Activated CD4-positive, alpha-beta T cell treated with anti-CD3 and anti-CD28 coated beads for 24 hours (primary cell): ENCODE data around the gene PPFIA1.

Experiments used
- DNase-seq, 2 donors: peaks; one replicate each; pipeline ENCODE4 v3.0.0-alpha.2; 2020; ENCODE audit warnings: low read depth in 2 of 2

The PPFIA1 gene

DNA sequence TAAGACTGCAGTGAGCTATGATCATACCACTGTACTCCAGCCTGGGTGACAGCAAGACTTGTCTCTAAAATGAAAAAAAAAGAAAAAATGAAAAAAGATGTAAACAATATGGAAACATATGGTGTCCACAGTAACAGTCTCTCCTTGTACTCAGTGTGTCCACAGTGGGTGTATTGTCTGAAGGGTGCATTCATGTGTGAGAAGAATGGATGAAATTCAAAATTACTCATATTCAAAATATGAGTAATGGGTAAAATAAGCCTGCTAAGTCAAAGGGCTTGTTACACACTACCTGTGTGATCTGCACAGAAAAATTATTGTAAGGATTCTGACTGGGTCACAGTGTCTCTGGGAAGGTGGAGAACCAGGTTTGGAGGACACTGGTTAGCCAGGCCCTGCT lies 26.9 kb downstream of the PPFIA1 start:
- no peak for DNase-seq

DNA sequence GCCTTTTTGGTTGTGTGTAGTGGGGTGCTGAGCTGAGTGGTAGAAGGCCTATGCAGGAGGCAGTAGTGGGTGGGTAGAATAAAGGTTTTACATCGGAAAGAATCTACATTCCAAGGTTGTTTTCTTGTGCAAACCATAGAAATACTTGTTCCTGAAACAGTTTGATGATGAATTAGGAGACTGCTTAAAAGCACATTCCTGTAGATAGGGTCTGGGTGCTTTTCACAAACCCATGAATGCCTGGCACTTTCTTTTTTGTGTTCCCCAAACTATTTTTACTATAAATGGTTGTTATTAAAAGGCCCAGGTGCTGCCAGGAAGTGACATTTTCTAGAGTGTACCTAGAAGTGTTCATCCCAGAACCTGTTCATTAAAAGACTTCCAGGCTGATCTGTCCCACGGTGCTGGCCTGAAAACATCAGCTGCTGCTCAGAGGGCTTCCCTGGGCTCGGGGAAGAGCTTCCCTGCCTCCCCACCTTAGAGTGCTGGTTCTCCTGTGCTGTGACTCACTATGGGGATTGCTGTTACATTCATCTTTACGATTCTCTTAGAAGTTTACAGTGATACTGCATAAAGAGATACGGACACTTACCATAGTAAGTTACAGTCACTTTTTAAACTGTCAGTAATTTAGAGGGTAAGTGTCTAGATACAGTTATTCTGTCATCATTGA lies 27.9 kb downstream of the PPFIA1 start:
- DNase-seq = no peak

DNA sequence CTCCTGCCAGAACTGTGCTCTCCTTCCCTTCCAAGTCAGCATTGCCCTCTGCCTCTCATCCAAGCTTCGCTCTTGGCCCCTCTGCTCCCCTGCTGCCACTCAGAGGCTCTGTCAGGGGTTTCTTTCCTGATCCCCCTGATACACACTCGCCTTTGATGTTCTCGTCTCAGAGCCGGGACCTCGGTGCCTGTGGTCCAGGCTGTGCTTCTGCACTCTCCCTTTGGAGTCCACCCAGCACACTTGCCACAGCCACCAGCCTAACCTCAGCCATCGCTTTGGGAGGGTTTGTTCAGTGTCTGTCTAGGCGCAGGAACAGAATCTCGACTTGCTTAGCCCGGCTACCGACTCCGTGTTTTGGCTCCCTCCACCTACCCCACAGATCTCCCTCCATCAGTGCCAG lies 29.1 kb downstream of the PPFIA1 start:
- no peak for DNase-seq

DNA sequence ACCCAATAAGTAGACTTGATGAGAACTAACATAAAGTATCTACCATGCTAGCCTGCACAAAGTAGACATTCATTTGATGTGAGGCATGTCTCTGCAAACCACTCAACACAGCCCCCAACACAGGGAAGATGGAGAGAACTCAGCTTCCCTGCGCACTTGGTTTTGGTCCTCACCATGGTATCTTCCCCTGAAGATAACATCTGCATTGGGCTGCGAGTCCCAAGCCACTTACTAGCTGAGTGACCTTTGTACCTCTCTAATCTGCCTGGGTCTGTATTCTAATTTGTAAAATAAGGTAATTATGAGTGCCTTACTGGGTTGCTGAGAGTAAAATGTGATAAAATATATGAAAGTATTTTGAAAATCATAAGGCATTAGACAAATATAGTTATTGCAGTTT lies 30.7 kb downstream of the PPFIA1 start:
- no peak for DNase-seq

DNA sequence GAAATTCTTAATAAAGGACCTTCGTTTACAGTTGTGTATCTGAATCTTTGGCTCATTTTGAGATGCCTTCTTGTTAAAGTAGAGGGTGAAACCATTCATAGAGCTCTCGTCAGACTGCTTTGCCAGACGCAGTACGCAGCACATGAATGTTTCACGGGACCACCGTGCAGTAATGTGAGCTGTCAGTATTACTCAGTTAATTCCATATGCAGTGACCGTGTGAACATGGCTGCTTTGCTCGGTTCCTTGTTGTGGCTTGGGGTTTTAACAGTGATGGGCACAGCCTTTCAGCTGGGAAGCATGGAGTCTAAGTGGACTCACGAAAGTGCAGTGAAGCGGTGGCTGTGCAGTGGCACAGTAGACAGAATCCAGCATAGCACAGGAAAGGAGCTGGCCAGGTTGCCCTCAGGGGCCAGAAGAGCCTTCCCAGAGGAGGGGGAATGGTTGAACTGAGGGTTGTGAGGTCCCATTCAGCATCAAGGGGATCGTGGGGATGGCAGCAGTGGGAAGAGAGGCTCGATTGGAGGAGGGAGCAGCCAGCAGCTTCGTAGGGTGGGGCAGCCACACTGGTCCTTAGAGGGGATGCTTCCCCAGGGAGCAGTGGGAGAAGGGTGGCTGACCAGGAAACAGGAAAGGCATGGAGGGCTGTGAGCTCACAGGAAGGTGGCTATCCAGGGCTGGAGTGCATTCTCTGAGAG lies 31.4 kb downstream of the PPFIA1 start:
- DNase-seq = no peak

DNA sequence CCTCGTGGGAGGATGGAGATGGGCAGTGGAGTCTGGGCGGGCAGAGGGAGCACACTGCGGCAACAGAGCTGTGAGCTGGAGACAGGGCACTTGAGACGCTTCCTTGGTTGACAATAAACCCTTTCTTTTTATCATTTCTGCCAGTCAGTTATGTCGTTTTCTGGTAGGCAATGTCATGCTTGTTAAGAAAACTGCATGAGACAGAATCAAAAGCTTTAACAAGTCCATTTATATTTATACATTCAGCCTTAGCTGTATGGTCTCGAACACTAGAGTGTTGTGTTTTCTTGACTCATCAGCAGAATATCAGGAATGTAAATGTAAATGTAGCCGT lies 31.9 kb downstream of the PPFIA1 start:
- no peak for DNase-seq

DNA sequence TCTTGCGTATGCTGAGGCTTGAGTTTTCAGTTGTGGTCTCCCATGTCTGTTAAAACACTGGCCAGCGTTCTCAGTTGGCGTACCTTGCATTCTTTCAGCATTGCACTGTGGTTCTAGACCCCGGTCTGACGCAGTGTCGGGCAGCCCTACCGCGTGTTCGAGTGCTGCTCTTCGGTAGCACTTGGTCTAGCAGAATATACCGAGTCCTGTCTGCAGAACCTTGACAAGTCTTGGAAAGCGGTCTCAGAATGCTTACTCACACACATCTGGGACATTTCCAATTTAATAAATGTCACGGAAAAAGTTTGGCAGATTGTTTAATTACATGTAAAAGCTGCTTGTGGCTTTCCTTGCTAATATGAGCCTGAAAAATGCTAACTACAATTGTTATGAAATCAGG lies 32.6 kb downstream of the PPFIA1 start:
- no peak for DNase-seq

DNA sequence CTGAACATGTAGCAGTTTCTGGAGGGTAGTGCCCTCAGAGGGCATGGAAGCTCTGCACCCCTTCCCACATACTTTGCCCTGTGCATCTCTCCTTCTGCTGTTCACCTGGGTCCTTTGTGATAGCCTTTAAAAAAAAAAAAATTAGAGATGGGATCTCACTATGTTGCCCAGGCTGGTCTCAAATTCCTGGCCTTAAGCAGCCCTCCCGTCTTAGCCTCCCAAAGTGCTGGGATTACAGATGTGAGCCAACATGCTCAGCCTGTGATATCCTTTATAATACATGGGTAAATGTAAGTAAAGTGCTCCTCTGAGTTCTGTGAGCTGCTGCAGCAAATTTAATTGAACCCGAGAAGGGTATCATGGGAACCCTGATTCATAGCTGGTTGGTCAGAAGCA lies 33.7 kb downstream of the PPFIA1 start:
- DNase-seq = no peak

DNA sequence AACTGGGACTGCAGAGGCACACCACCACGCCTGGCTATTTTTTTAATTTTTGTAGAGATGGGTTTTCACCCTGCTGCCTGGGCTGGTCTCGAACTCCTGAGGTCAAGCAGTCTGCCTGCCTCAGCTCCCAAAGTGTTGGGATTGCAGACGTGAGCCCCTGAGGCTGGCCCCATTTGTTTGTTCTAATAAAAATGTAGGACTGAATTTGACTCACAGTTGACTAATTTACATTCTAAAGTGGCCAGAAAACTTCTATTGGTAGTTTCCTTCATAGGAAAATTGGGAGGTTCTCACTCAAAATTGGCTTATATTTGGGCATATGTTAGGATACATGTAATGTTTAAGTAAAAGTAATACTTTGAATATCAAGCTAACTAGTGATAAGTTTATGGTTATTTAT lies 35.0 kb downstream of the PPFIA1 start:
- no peak for DNase-seq

DNA sequence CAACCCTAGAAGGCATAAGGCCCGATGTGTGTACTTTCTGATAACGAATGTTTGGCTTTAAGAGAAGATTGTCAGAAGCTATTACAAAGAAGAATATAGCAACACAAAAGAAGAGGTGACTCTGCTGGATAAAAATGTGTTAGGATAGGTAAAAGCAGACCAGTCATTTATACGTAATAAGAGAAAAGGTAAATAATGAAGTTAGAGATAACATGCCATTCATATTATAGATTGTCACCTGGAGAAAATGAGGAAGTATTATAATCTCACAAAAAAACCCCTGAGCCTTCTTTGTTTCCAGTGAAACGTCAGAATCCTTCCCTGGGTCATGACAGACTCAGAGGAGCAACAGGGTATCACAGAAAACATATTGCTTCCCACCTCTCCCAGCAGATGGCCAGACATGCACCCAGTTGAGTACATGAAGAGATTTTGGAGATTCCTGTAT lies 36.1 kb downstream of the PPFIA1 start:
- no peak for DNase-seq

DNA sequence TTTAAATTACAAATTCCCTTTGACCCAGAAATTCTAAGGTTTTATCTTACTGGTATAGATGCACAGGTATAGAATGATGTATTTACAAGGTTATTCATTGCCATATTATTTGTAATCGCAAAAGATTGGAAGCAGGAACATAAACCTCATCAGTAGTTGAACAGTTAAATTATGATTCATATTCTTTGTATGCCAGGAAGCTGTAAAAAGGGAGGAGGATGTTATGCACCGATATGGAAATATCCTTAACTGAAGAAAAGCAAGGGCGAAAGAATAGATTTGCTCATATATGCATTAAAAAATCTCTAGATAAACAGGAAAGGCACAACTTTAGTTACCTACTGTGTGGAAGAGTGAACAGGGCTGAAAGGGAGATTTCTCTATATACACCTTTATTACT lies 36.7 kb downstream of the PPFIA1 start:
- no peak for DNase-seq

DNA sequence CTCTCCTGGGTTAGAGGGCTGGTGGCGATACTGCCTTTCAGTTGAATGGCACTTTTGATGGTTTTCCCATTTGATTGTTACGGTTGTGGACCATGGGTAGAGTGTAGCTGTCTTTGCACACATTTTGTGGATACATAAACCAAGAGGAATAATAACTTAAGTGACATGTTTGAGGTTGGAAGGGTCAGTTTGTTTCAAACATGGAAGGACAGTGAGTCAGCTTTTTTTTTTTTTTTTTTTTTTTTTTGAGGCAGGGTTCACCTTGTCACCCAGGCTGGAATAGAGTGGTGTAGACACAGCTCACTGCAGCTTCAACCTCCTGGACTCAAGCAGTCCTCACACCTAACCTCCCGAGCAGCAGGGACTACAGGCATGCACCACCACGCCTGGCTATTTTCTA lies 41.1 kb downstream of the PPFIA1 start:
- DNase-seq = no peak

DNA sequence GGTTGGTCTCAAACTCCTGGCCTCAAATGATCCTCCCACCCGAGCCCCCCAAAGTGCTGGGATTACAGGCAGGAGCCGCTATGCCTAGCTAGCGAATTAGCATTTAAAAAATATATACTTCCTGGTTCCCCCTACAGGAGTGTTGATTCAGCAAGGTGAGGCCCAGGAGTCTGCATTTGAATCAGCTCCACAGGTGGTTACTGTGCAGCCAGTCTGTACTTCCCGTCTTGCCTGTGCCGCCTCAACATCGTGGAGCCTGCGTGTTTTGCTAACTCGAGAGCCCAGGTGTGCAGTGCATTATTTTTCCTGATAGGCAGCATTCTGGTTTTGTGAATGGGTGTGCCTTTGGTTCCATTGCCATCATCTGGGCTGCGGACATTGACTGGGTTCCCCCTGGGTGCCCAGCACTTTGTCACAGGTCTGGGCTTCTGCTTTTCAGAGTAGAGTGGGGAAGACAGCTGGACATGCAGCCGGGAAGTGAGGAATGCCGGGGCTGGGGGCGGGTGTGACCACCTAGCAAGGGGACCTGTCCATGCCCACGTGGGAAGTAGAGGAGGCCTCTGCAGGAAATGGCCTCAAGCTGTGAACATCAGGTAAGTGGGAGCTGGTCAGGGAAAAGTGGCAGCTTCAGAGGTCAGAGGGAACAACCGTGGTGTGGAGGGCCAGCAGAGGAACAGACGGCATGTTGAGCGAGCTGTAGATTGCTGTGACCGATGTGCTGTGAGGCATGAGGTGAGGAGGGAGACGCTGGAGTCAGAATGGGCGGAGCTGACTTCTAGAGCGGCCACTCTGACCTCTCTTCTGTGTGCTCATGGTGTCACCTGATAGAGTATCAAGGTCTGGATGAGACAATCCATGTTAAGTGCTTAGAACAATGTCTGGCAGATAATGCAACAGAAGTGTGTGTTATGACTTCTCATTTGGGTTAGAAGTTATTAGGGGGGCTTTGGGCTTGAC lies 42.2 kb downstream of the PPFIA1 start:
- DNase-seq = no peak

DNA sequence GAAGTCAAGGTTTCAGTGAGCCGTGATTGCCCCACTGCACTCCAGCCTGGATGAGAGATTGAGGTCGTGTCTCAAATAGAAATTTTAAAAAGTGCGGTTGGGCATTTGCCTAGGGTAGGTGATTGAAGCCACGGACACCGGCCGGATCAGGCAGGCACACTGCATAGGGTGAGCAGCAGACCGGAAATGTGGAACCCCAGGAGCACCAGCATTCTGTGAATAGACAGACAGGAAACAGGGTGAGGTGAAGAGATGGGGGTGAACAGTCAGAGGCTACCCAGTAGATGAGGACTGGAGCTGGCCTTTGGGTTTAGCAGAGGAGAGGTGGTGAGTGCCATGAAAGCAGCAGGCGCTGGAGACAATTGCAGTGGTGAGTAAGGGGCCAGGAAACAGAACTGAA lies 43.5 kb downstream of the PPFIA1 start:
- no peak for DNase-seq

DNA sequence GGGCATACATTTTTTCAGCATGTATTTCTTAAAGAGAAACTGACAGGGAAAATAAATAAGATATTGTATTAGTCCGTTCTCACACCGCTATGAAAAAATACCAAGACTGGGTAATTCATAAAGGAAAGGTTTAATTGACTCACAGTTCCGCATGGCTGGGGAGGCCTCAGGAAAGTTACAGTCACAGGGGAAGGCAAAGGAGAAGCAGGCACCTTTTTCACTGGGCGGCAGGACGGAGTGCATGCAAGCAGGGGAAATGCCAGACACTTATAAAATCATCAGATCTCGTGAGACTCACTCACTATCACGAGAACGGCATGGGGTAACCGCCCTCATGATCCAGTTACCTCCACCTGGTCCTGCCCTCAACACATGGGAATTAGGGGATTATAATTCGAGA lies 44.2 kb downstream of the PPFIA1 start:
- no peak for DNase-seq

DNA sequence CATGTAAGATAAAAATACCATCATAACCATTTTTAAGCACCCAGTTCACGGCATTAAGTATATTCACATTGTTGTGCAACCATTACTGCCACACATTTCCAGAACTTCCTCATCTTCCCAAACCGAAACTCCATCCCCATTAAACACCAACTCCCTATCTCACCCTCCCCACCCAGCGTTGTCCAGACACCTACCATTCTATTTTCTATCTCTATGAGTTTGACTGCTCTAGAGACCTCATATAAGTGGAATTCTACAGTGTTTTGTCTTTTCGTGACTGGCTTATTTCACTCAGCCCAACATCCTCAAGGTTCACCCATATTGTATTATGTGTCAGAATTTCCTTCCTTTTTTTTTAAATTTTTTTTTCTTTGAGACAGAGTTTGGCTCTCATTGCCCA lies 45.2 kb downstream of the PPFIA1 start:
- no peak for DNase-seq

DNA sequence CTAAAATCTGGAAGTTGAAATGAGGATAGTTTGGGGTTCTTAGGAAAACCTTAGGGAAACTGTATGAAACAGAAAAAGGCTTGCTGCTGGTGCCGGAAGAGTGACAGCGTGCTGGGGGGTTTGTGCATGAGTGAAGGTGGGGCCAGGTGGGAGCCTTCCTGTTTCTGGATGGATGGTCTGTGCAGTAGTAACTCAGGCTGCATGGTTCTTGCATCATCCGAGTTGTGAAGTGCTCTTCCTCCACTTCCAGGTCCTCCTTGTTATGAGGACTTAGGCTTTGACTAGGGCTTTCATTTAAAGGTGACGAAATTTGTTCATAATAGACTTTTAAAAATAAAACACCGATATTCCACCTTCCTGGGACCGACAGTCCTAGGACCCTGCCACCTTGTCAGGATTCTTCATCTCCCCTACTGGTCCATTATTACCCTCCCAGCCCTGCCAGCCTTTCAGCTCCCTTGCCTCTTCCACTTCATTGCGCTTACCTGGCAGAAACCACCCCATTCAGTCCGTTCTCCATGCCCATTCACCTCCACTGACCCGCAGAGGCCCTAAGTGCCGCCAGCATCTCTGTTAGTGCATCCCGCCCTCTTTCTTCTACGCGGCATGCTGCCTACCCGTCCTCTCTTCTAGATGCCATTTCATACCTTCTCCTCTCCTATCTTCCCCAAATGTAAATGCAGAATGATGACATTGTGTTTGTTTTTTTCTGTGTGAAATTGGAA lies 47.3 kb downstream of the PPFIA1 start:
- no peak for DNase-seq

DNA sequence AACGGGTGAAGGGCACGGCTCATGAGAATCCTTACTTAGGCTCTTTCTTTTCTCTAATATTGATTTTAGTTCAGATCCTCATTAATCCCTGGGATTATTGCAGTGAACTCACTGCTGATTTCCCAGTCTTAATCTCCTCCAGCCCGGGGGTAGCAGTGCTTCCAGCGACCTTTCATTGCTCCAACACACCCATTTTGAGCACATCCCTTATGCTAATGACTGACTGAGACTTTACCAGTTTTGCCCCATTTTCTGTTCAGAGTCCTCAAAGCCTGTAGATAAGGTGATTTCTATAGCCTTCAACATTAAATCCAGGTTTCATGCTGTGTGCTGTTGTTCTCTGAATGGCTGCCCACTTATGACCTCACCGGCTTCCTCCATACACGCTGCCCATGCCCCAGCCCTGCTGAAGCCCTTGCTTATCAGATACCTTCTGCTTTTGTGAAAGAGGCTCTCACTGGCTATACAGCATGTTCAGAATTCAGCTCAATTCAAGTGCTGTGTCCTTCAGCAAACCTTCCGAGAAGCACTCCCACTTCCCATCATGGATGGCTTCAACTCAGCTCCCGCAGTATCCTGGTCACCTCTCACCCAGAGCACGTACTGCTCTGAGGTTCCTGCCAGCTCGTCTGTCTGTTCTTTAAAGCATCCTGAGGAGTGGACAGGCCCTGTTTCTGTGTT lies 49.0 kb downstream of the PPFIA1 start:
- no peak for DNase-seq

DNA sequence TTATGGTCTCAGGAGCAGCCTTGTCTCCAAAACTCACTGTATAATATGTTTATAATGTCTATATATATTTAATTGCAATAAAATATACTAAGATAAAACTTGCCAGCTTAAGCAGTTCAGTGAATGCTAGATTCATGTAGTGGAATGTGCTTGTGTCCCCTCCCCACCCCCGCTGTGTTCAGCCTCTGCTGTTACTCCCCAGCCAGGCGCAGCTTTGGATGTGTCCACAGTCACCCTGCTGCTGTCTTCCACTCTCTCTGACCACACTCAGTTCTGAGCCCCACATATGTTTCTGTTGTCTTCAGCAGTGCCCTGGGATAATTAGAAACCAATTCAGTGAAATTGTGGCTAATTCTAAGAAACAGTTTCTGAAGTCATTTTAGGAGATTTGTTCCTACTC lies 52.2 kb downstream of the PPFIA1 start:
- DNase-seq = no peak

DNA sequence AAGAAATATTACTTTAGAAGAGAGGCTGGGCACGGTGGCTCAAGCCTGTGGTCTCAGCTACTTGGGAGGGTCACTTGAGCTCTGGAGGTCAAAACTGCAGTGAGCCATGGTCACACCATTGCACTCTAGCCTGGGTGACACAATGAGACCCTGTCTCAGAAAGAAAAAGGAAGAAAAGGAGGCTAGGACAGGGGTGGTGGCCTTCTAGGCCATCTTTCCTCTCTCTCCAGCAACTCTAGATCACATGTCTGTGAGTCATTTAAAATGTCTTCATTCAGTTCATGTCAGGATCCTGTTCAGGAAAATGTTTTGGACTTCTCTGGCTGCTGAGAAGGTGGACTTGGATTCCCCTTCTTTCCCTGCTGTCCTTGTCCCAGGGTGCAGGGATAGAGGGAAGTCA lies 53.3 kb downstream of the PPFIA1 start:
- DNase-seq = no peak

DNA sequence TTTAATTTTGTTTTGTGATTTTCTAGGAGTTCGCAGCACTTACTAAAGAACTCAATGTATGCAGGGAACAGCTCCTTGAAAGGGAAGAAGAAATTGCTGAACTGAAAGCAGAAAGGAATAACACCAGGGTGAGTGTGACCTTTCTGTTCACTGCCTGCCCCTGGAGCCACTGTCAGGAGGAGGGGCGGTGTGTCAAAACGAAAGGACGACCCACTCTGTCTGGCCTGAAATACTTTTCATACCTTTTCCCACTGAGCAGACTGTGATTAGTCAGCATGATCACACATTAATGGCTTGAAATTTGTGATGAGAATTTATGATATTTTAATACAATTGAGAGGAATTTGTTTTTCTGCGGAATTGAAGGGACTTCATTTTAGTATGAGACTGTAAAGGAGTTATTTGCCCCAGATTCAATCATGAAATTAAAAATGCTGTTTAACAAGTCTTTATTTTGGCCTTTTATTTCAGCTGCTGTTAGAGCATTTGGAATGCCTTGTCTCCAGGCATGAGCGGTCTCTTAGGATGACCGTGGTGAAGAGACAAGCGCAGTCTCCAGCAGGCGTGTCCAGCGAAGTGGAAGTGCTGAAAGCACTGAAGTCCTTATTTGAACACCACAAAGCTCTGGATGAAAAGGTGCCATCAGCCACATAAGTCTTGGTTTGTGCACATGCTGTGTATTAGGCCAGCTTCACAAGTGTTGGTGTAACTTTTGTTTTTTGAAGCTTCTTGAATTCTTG lies 54.1 kb downstream of the PPFIA1 start:
- DNase-seq = no peak
